Transverse colon (tissue), 3 donors: ENCODE measurements around the gene GPR65.

ENCODE experiments used
- CTCF ChIP-seq, 5 experiments: fragments of 200-600 bp in 3 of 5; fragments of 450-650 bp in 2 of 5; sonication (generic) in 3 of 5; IDR thresholded peaks; 1 replicate in 2 of 5; 2 replicates in 3 of 5; pipeline ENCODE4 v1.5.1; 2016 to 2017; ENCODE audit warnings: antibody characterized with exemption in 5 of 5, inconsistent platforms in 3 of 5, mild to moderate bottlenecking in 2 of 5, moderate library complexity in 1 of 5
- POLR2A ChIP-seq: fragments of 450-650 bp; IDR thresholded peaks from one replicate; pipeline ENCODE4 v1.6.1; 2016; ENCODE audit warnings: antibody characterized with exemption, mild to moderate bottlenecking, moderate library complexity

- TF ChIP-seq CTCF (IDR thresholded peaks at IDR 0.05): no peak
- TF ChIP-seq POLR2A: no peak
Measured at GRCh38 chr14:88032373-88032772, 27.4 kb downstream of the GPR65 start.
